OCI-LY3 (cell line): Measurements from ENCODE around the gene ICAM5.

ENCODE experiments used
- H2AFZ ChIP-seq: fragments of 200-600, 300-600 bp; shearing (Covaris generic); 2 replicates; pipeline ENCODE4 v1.6.0; 2014; ENCODE audit warnings: antibody characterized with exemption, low read depth, low read length
- H3K27ac ChIP-seq: fragments of 200-600, 300-600 bp; sonication (generic); 2 replicates; pipeline ENCODE4 v1.5.1; 2014; ENCODE audit warnings: mild to moderate bottlenecking, low read length, moderate library complexity, mixed read lengths
- H3K27me3 ChIP-seq: fragments of 200-600, 300-600 bp; sonication (generic); 2 replicates; pipeline ENCODE4 v1.6.1; 2014; ENCODE audit warnings: low read depth, low read length, mixed read lengths
- H3K36me3 ChIP-seq: fragments of 200-600, 300-600 bp; sonication (generic); replicated peaks from 2 replicates; pipeline ENCODE3; 2014; ENCODE audit warnings: low read depth, low read length, mixed read lengths
- H3K4me1 ChIP-seq: fragments of 300-600, 200-600 bp; sonication (generic); 2 replicates; pipeline ENCODE4 v1.6.1; 2014; ENCODE audit warnings: low read length, mixed read lengths
- H3K4me2 ChIP-seq: fragments of 200-600, 300-600 bp; sonication (generic); 2 replicates; pipeline ENCODE4 v1.6.1; 2014; ENCODE audit warnings: low read length, mixed read lengths
- H3K4me3 ChIP-seq: fragments of 300-600, 200-600 bp; sonication (generic); 2 replicates; pipeline ENCODE4 v1.5.1; 2014; ENCODE audit warnings: antibody characterized with exemption, mild to moderate bottlenecking, low read length, moderate library complexity
- H3K79me2 ChIP-seq: fragments of 300-600, 200-600 bp; shearing (Covaris generic); 2 replicates; pipeline ENCODE4 v1.6.1; 2014; ENCODE audit warnings: mild to moderate bottlenecking, low read length, mixed read lengths
- H3K9ac ChIP-seq: fragments of 300-600, 200-600 bp; shearing (Covaris generic); 2 replicates; pipeline ENCODE4 v1.6.0; 2014; ENCODE audit warnings: mild to moderate bottlenecking, low read length, moderate library complexity
- H3K9me3 ChIP-seq: fragments of 200-600, 300-600 bp; shearing (Covaris generic); 2 replicates; pipeline ENCODE4 v1.6.1; 2014; ENCODE audit warnings: low read length, mixed read lengths; ENCODE audit not compliant: insufficient read depth
- H4K20me1 ChIP-seq: fragments of 200-600, 300-600 bp; sonication (generic); 2 replicates; pipeline ENCODE4 v1.6.1; 2016; ENCODE audit warnings: low read length, mixed read lengths; ENCODE audit not compliant: insufficient read depth
- EZH2phosphoT487 ChIP-seq: fragments of 200-600 bp; shearing (Covaris generic); IDR thresholded peaks from 2 replicates; pipeline ENCODE4 v1.6.1; 2018; ENCODE audit warnings: antibody characterized with exemption, mixed run types, low read depth
- TF ChIP-seq, protein P1 (sequence below): fragments of 200-600, 300-600 bp; sonication (generic); IDR thresholded peaks from 2 replicates; pipeline ENCODE4 v1.5.1; 2014; ENCODE audit warnings: antibody characterized with exemption, low read length, low read depth

ICAM5 gene

DNA sequence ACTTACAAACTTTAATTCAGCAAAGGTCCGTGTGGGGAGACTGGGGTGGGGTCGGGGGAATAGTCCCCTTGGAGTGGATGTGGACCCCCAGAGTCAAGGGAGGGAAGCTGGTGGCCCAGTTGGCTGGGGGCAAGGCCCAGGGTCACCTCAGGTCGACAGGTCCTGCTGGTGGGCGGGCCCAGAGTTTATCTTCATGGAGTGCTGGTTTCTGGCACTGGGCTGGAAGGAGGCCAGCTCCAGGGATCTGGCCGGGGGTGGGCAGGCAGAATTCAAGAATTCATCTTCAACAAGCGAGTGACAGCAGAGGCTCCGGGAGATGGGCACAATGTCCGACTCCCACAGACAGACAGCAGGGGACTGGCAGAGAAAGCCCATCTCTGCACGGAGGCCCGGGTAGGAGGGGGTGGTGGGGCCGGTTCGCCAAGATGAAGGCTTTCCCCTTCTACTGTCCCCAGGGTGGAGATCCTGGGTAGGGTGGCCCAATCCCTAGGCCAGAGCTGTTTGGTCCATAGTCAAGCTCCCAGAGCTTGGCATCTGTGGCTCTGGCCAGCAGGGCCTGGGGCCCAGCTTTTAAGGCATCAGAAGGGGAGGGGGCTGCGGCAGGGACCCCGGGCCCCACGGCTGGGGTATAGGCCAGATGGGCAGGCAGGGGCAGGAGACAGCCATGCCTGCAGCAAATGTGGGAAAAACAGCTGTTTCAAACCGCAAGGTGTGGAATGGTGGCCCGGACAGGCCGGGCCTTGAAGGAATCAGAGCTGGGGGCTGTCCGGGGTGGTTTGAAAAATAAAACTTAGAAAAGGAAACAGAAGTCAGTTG, 26.7 kb downstream of the ICAM5 start:
- Histone ChIP-seq H3K9ac (no peak overlapping the region; the same call in 1 of the 2 replicates), H3K4me1 (peaks cover 11% of the 10 kb centered on the region), H4K20me1 (no peaks in the 10 kb centered on the region), H3K36me3 (peaks cover 37% of the 10 kb centered on the region), H3K27me3 (no peaks in the 10 kb centered on the region), H3K4me2 (peak overlapping the region; percentile 96), H3K27ac (peak overlapping the region; percentile 32), H3K9me3 (no peaks in the 10 kb centered on the region), H3K4me3 (peak overlapping the region; percentile 84), H3K79me2 (peaks cover 3% of the 10 kb centered on the region; the same call in 1 of the 2 replicates), H2AFZ (no peak overlapping the region)
- no peak for TF ChIP-seq EZH2phosphoT487
- TF ChIP-seq, protein P1, sequence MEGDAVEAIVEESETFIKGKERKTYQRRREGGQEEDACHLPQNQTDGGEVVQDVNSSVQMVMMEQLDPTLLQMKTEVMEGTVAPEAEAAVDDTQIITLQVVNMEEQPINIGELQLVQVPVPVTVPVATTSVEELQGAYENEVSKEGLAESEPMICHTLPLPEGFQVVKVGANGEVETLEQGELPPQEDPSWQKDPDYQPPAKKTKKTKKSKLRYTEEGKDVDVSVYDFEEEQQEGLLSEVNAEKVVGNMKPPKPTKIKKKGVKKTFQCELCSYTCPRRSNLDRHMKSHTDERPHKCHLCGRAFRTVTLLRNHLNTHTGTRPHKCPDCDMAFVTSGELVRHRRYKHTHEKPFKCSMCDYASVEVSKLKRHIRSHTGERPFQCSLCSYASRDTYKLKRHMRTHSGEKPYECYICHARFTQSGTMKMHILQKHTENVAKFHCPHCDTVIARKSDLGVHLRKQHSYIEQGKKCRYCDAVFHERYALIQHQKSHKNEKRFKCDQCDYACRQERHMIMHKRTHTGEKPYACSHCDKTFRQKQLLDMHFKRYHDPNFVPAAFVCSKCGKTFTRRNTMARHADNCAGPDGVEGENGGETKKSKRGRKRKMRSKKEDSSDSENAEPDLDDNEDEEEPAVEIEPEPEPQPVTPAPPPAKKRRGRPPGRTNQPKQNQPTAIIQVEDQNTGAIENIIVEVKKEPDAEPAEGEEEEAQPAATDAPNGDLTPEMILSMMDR, result no peak

- Histone ChIP-seq H3K27me3 (no peaks in the 10 kb centered on the region), H3K36me3 (peaks cover 44% of the 10 kb centered on the region), H3K9ac (no peak overlapping the region), H3K4me1 (peaks cover 11% of the 10 kb centered on the region), H3K9me3 (no peaks in the 10 kb centered on the region), H3K79me2 (peaks cover 3% of the 10 kb centered on the region; the same call in 1 of the 2 replicates), H4K20me1 (no peaks in the 10 kb centered on the region), H3K4me2 (no peak overlapping the region), H2AFZ (no peak overlapping the region), H3K27ac (no peak overlapping the region), H3K4me3 (no peak overlapping the region)
- TF ChIP-seq, protein P1, result no peak
- no peak for TF ChIP-seq EZH2phosphoT487
Measured at GRCh38 chr19:10317045-10317856, 27.5 kb downstream of the ICAM5 start.

DNA sequence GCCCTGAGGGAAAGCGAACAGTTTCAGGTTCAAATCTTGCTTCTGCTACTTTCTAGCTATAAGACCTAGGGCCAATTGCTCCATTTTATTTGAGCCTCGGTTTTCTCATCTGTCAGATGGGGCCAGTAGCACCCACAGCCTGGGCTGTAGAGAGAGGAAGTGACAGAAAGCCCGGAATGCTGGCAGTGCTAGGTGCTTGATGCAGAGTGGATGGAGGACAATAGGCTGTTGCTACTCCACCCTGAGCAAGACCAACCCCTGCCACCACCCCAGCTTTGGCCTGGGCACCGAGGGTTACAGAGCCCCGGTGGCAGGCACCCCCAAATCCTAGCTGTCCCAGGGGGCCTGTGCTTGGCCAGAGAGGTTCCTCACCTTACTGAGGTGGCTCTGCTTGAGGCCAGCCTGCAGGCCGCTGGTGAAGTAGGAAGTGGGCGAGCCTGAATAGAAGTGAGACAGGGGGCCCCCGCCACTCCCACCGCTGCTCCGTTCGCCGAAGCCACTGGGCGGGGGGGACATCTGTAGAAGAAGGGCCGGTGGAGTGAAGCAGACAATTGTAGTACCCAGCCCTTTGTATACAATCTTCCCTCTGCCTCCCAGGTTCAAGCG, 28.2 kb downstream of the ICAM5 start:
- H3K27me3 ChIP-seq, result no peaks in the 10 kb centered on the region
- H4K20me1 ChIP-seq, result no peaks in the 10 kb centered on the region
- peaks cover 11% of the 10 kb centered on the region for H3K4me1 ChIP-seq
- no peaks in the 10 kb centered on the region for H3K9me3 ChIP-seq
- no peak overlapping the region for H3K27ac ChIP-seq
- H3K9ac ChIP-seq, result no peak overlapping the region
- no peak overlapping the region for H3K4me2 ChIP-seq
- peaks cover 51% of the 10 kb centered on the region for H3K36me3 ChIP-seq
- peaks cover 3% of the 10 kb centered on the region; the same call in 1 of the 2 replicates for H3K79me2 ChIP-seq
- no peak overlapping the region for H2AFZ ChIP-seq
- H3K4me3 ChIP-seq, result no peak overlapping the region
- TF ChIP-seq EZH2phosphoT487, result no peak
- TF ChIP-seq, protein P1, result no peak
